GM10847 (cell line): Measurements from ENCODE around the gene RASSF7.

Experiments
- POLR2A ChIP-seq: IDR thresholded peaks from 2 replicates; pipeline ENCODE4 v1.6.1; 2011; ENCODE audit not compliant: insufficient read length; ENCODE audit errors: extremely low read depth

RASSF7 gene

DNA sequence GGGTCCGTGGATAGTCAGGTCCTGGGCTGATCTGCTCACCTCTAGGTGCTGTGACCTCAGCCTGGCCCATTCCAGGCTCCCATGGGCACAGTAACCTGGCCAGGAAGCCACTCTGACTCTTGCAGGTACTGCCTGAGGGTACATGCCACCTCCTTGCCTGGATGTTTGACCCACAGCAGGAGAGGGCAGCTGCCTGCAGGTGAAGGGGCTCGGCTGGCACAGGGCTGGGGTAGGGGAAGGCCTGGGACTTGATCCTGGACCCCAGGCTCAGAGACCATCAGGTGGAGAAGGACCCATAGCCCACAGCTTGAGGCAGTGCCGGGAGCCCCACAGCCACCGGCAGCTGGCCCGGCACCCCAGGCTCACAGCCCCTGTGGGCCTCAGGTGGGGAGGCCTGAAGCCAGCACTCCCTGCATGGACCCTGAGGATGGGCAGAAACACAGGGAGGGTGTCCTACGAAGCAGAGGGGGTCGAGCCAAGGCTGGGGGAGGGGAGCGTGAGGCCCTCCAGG lies 20.7 kb upstream of the RASSF7 start:
- TF ChIP-seq POLR2A = no peak

DNA sequence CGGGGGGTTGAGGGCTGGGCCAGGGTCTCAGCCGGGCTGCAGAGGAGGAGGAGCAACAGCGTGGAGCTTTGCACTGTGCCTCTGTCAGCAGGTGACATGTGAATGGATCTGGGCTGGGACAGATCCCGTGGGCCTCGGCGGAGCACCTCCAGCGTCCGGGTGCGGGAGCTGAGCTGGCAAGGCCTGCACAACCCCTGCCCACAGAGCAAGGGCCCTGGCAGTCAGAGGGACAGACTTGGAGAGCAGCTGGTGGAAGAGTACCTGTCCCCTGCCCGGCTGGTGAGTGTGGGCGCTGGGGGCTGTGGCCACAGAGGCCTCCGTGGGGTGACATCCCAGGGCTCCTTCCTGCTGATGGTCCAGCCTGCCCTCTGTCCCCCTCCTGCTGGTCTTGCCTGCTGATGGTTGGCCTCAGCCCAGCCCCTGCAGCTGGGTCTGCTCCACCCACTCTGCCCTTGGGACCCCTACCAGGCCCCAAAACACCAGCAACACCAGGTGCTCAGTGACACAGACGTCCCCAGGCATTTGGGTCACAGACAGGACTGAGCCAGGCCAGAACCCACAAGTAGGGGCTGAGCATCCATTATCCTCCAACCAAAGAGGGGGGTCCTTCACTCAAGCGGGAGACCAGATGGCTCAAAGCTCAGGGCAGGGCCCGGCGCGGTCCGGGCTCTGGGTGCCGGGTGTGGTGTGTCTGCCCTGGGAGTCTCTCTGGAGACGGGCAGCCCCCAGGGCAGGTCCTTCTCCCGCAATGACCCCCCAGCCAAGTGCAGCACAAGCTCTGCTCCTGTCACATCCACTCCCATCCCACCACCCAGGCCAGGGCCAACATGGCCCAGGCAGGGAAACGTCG lies 20.0 kb upstream of the RASSF7 start:
- TF ChIP-seq POLR2A = no peak

DNA sequence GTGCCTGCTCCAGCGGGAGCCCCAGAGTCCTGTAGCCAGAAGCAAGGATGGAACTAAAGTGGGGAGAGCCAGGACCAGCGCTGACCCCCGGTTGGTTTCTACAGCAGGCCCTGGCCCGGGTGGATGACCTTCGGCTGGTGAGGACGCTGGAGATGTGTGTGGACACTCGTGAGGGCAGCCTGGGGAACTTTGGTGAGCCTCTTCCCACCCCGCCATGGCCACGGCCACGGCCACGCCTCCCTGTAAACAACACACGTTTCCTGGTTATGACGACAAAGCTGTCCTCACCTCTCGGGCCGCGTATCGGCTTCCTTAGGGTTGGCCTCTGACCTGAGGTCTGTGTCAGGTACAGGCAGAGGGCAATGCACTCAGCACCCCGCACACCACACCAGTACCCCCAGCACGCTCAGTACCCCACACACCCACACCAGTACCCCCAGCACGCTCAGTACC lies 19.3 kb upstream of the RASSF7 start:
- TF ChIP-seq POLR2A = no peak

DNA sequence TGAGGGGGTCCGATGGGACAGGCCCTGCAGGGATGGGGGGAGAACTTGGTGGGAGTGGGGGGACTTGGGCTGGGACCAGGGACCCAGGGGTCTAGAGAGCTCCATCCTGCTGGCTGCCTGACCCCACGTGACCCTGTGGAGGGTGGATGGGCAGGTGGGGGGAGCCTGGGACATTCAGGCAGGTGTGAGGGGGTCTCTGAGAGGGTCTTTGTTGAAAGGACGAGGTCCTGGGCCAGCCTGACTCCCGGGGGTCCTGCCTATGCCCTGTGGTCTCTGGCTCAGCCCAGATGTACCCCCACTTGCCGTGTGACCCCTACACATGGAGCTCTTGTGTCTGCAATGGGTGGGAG lies 16.0 kb upstream of the RASSF7 start:
- no peak for TF ChIP-seq POLR2A

DNA sequence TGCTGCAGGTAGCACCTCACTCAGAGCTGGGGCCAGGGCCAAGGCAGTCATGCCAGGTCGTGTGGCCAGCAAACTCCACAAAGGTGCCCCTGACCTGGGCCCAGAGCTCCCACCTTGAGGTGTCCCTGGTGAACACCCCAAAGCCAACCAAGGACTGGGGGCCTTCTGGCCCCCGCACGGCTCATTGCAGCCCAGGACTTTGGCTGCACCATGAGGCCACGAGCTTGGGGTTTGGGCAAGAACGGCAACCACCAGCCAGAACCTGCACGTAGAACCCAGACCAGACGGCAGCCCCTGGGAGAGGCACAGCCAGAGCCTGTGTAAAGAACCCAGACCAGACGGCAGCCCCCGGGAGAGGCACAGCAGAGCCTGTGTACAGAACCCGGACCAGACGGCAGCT lies 15.6 kb upstream of the RASSF7 start:
- TF ChIP-seq POLR2A = no peak

DNA sequence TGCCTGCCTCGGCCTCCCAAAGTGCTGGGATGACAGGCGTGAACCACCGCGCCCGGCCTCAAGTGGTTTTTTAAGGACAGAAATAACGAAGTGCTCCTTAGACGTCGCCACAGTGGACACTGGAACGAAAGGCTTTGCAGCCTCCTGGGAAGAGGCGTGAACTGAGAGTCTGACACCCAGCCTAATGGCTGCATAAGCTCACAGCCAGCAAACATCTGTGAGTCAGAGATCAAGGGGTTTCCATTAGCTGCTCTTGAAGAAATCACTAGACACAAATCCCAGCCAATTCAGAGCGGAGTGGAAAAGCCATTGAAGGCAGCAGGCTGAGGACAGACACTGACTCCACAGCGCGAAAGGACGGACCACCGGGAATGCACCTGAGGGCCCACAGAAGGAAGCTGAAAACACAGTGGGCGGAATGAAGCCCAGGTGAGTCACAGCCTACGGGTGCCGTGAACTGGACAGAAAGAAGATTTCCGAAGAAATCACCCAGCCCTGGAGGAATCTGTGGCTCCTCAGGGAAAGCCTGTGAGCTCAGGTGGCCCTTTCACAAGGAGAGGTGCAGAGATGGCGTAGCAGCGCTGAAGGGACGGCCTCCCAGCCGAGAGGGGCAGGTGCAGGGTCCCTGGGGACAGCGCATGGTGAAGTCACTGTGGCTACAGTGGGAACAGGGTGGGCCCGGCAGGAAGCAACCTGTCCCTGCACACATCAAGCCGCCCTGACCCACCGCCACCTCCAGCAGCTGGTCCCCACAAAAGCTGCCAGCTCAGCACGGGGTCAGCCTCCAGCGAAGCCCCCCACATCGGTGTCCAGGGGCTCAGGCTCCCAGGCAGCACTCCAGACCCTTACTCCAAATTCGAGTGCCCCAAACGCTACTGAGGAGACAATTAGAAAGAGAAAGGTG lies 11.8 kb upstream of the RASSF7 start:
- no peak for TF ChIP-seq POLR2A

DNA sequence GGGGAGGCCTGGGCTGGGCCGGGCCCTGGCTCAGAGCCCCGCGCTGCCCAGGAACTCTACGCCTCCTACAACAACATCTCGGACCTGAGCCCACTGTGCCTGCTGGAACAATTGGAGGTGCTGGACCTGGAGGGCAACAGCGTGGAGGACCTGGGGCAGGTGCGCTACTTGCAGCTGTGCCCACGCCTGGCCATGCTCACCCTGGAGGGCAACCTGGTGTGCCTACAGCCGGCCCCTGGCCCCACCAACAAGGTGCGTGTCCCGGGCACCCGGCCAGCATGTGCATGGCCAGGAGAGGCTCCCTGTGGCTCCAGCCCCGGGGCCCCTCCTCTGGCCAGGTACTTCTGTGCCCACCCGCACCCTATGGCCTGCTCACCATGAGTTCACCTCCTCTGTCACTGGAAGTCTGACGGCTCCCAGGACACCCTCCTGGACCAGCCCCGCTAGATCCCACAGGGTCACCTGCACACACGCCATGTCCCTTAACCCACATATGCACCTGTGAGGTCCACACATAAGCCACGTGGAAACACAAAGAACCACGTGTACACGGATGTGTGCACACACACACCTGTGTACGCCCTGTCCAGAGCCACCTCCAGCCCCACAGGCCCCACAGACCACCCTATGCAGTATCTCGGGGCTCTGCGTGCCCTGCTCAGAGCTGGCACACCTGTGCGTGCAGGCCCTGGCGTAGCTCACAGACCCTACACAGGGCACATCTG lies 10.6 kb upstream of the RASSF7 start:
- TF ChIP-seq POLR2A = no peak

DNA sequence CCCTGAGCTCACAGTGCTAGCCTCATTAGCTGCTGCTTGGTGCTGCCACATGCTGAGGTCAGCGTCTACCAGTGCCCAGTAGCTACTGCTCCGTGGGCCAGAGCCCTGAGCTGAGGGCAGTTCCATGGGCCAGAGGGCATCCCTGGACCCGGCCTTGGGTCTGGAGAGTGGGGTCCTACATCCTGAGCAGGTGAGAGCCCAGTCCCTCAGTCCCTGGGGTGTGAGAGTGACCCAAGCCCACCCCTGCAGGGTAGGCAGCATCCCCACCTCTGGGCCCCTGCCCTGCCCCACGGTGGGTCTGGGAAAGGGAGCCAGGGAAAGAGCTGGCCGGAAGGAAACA lies 10.1 kb upstream of the RASSF7 start:
- TF ChIP-seq POLR2A = no peak

DNA sequence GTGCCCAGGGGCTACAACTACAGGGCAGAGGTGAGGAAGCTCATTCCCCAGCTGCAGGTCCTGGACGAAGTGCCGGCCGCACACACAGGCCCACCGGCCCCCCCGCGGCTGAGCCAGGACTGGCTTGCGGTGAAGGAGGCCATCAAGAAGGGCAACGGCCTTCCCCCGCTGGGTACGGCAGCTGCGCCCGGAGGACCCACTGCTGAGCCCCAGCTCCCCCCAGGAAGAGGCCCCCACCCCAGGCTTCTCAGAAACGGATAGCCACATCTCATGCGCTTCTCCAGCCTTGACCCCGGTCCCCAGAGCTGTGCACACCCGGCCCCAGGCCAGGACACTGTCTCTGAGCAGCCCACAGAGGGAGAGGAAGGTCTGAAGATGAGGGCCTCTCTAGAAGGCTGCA lies 9.6 kb upstream of the RASSF7 start:
- no peak for TF ChIP-seq POLR2A

DNA sequence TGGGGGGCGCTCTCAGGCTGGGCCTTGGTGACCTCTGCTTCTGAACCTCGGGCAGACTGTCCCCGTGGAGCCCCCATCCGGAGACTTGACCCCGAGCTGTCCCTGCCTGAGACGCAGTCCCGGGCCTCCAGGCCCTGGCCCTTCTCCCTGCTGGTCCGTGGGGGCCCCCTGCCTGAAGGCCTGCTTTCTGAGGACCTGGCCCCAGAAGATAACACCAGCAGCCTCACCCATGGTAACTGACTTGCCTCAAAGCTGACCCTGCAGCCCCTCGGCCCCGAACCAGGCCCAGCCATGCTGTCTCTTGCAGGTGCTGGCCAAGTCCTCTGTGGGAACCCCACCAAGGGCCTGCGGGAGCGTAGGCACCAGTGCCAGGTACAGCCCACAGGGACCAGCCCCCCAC lies 9.2 kb upstream of the RASSF7 start:
- TF ChIP-seq POLR2A = no peak

DNA sequence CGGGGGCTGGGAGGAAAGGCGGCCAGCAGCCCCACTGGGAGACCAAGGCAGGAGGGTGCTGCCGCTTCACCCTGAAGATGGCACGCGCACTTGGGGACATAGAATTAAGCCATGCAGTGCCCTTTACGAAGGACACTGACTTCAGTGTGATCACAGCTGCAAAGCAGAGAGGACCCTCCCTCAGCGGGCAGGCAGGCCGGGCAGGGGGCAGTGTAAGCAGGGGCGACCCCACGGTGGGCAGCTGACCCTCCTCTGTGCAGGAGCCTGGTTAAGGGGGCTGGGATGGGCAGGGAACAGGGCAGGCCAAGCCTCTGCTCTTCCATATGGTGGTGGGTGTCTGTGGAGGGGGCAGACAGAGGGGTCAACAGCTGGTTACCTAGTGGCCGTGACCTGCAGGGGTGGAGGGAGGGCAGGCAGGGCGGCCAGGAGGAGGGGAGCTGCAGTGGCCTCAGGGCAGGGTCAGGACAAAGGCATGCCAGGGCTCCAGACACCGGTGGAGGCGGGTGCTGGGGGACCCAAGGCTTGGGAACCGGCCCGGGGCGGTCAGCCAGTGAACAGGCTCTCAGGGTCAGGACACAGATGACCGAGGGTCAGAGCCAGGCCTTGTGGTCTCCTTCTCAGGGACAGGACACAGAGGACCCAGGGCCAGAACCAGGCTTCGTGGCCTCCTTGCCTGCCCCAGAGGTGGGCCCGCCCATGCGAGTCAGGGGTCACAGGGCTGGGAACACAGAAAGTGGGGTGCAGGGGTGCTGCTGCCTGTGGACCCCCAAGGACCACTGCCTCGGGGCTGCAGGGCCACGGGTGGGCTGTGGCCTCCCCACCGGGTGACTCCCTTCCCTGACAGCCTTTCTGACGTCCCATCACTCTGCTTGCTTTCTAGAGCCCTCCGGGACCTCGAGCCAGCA lies 7.4 kb upstream of the RASSF7 start:
- TF ChIP-seq POLR2A = no peak

DNA sequence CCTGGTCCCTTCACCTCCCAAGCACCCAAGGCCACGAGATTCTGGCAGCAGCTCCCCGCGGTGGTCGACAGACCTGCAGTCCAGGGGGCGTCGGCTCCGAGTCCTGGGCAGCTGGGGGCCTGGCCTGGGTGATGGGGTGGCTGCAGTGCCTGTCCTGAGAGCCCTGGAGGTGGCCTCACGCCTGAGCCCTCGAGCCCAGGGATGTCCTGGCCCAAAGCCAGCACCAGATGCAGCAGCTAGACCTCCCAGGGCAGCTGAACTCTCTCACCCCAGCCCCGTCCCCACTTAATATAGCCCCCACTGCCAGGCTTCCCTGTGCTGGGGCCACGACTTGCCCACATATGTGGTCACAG lies 6.8 kb upstream of the RASSF7 start:
- TF ChIP-seq POLR2A = no peak

DNA sequence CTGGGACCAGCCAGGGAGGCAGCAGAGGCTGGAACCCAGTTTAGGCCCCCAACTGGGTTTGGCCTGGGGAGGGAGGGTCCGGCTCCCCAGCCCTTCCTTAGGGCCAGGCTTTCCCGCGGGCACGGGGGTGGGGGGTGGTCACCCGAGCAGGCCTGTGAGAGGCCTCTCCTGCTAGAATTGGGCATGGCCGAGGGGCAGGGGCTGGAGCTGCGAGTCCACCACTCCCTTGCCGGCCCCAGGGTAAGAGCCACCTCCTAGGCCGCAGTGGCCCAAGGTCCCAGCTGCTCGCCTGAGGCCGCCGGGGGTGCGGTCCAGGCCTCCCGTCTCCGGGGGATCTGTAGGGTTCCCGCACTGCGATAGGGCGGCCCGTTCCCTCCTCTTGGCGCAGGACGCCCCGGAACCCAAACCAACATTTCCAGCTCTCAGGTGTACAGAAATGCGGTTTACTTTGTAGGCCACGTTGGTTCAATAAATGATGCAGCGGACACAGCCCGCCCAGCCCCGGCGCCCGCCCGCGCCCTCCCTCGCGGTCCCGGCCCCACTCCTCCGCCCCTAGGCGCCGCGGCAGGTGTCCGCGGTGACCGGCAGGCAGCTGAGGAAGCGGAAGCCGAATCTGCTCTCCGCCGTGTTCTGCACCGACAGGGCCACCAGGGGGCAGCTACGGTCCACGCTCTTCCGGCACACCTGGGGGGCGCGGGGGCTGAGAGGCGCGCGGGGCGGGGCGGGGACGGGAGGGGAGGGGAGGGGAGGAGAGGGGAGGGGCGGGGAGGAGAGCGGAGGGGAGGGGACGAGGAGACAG lies 6.1 kb upstream of the RASSF7 start:
- no peak for TF ChIP-seq POLR2A

DNA sequence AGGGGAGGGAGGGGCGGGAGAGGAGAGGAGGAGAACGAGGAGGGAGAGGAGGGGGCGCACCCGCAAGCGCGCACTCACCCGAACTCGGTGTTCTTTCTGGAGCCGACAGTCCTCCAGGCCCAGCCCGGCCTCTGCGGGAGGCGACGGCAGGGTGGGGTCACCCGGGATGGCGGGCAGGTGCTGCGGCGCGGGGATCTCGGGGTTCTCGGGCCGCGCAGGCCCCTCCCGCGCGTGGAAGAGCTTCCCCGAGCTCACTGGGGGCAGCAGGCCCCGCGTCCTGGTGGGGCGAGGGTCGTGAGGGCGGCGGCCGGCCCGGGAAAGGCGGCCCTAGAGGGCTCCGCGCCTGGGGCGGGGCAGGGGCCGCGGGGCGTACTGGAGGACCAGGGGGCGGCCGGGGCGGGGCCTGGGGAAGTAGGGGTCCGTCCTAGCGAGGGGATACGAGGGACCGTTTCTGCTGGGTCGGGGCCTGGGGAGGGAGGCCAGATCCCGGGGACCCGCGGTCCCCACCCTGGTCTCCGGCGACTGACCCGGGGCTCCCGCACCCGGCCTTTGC lies 5.5 kb upstream of the RASSF7 start:
- no peak for TF ChIP-seq POLR2A
